Measurements from ENCODE around the gene RIN3. TPM values are rescaled to one million over a fixed set of nuclear protein-coding genes. Genes with fewer than 3 reads are reported as not detected.

Gene RIN3, protein sequence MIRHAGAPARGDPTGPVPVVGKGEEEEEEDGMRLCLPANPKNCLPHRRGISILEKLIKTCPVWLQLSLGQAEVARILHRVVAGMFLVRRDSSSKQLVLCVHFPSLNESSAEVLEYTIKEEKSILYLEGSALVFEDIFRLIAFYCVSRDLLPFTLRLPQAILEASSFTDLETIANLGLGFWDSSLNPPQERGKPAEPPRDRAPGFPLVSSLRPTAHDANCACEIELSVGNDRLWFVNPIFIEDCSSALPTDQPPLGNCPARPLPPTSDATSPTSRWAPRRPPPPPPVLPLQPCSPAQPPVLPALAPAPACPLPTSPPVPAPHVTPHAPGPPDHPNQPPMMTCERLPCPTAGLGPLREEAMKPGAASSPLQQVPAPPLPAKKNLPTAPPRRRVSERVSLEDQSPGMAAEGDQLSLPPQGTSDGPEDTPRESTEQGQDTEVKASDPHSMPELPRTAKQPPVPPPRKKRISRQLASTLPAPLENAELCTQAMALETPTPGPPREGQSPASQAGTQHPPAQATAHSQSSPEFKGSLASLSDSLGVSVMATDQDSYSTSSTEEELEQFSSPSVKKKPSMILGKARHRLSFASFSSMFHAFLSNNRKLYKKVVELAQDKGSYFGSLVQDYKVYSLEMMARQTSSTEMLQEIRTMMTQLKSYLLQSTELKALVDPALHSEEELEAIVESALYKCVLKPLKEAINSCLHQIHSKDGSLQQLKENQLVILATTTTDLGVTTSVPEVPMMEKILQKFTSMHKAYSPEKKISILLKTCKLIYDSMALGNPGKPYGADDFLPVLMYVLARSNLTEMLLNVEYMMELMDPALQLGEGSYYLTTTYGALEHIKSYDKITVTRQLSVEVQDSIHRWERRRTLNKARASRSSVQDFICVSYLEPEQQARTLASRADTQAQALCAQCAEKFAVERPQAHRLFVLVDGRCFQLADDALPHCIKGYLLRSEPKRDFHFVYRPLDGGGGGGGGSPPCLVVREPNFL
- 100 to 1,000 TPM; 248 to 289 (median 282) TPM for total RNA-seq
- 61.2 TPM for total RNA-seq (2013)

DNA sequence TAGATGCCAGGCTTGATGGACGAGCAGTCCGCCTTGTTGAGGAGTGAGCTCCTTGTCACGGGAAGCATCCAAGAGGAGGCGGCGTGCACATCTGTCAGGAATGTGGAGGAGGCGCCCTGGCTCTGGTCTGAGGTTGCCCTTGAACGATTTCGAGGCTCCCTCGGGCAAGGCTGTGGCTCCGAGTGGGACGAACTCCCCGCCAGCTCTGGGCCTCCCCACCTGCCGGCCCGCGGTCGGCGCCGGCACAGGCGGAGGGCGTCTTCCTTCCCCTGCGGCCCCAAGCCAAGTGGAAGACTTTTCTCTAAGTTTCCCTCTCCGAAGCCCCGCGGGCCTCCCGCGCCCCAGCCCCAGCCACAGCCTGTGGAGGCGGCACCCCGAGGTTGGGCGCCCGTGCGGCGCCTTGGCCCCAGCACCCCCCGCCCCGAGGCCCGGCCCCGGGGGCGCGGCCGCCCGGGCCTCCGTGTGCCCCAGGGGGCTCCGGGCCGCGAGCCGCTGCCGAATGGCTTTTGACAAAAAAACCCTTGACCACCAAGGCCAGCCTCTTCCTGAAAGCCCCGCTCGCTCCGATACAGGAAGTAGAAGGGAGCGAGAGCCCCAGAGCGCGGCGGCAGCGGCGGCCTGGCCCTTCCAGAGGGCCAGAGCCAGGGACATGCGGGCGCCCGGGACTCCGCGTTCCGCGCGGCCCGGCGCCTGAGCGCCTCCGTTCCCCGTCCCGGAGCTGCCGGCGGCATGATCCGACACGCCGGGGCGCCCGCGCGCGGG, at the start of gene RIN3:
RIN3 (plus strand) TSS at position 578 of the 762 bp plus-strand sequence; CDS start at position 730, 152 bp downstream.
- no peaks in the 10 kb centered on the region for H3K9me3 Mint-ChIP-seq
- TF ChIP-seq, protein P1, sequence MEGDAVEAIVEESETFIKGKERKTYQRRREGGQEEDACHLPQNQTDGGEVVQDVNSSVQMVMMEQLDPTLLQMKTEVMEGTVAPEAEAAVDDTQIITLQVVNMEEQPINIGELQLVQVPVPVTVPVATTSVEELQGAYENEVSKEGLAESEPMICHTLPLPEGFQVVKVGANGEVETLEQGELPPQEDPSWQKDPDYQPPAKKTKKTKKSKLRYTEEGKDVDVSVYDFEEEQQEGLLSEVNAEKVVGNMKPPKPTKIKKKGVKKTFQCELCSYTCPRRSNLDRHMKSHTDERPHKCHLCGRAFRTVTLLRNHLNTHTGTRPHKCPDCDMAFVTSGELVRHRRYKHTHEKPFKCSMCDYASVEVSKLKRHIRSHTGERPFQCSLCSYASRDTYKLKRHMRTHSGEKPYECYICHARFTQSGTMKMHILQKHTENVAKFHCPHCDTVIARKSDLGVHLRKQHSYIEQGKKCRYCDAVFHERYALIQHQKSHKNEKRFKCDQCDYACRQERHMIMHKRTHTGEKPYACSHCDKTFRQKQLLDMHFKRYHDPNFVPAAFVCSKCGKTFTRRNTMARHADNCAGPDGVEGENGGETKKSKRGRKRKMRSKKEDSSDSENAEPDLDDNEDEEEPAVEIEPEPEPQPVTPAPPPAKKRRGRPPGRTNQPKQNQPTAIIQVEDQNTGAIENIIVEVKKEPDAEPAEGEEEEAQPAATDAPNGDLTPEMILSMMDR (IDR thresholded peaks at IDR 0.05) = no peak
- H3K4me3 ChIP-seq (ENCODE audit: low read length) = peak within 1 kb of the TSS; percentile 92
- H3K4me3 Mint-ChIP-seq = peak within 1 kb of the TSS; percentile 90
- H3K4me1 ChIP-seq (ENCODE audit: control insufficient read depth, insufficient read depth, low read length) = peaks cover 52% of the 10 kb centered on the region
- ATAC-seq (peak; percentile 51 to 78 (median 76)), DNase-seq (peak; percentile 55 to 68)
- peak within 1 kb of the TSS; percentile 90 for H3K27ac ChIP-seq (ENCODE audit: low read length)
- peaks cover 41 to 56% of the 10 kb centered on the region in 2 donors for H3K4me1 Mint-ChIP-seq
- H3K27me3 ChIP-seq (ENCODE audit: control insufficient read depth, insufficient read depth, low read length) = no peaks in the 10 kb centered on the region
- no peaks in the 10 kb centered on the region for H3K9me3 ChIP-seq (ENCODE audit: control insufficient read depth, insufficient read depth, low read length)
- intact Hi-C loops (cut with micrococcal nuclease) = no loop called here
- WGBS (ENCODE audit: insufficient coverage) = 2% methylated on average over 79 of the region's 79 CpGs
- H3K27ac Mint-ChIP-seq = peak within 1 kb of the TSS; percentile 97 to 98
- no peaks in the 10 kb centered on the region for H3K36me3 ChIP-seq (ENCODE audit: control insufficient read depth, insufficient read depth, low read length)
- H3K36me3 Mint-ChIP-seq = no peaks in the 10 kb centered on the region
- no peaks in the 10 kb centered on the region for H3K27me3 Mint-ChIP-seq (ENCODE audit: low read depth in 2 of 2)

DNA sequence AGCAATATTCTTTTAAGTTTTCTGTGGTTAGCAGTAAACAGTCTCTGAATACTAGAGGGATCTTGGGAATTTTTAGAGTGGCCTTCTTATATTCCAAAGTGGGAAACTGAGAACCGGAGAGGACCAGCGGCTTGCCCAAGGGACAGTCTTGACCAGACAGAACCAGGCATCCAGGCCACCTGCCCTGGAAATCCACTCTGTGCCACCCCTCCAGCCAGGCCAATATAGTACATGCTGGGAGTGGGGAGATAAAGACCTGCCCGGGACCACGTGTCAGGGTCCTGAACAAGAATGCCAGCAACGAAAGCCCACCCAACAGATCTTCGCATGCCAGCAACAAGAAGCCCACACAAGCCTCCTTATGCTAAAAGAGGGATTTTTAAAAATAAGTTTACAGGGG, 49.4 kb upstream of the RIN3 start:
- DNase-seq = no peak
- TF ChIP-seq, protein P1 (IDR thresholded peaks at IDR 0.05) = no peak
- no peak overlapping the region for H3K27ac ChIP-seq (ENCODE audit: low read length)
- Mint-ChIP-seq H3K36me3 (peaks cover 7% of the 10 kb centered on the region), H3K27me3 (ENCODE audit: low read depth in 2 of 2) (no peaks in the 10 kb centered on the region), H3K4me3 (no peak overlapping the region), H3K27ac (peak overlapping the region in 1 of 2 donors; percentile 85), H3K9me3 (peaks cover 0 to 3% of the 10 kb centered on the region in 2 donors), H3K4me1 (peaks cover 21 to 40% of the 10 kb centered on the region in 2 donors)
- peaks cover 7% of the 10 kb centered on the region for H3K9me3 ChIP-seq (ENCODE audit: control insufficient read depth, insufficient read depth, low read length)
- no peaks in the 10 kb centered on the region for H3K27me3 ChIP-seq (ENCODE audit: control insufficient read depth, insufficient read depth, low read length)
- no peak for ATAC-seq
- H3K36me3 ChIP-seq (ENCODE audit: control insufficient read depth, insufficient read depth, low read length) = no peaks in the 10 kb centered on the region
- H3K4me3 ChIP-seq (ENCODE audit: low read length) = no peak overlapping the region
- H3K4me1 ChIP-seq (ENCODE audit: control insufficient read depth, insufficient read depth, low read length) = peaks cover 42% of the 10 kb centered on the region
- 88% methylated on average over 5 of the region's 6 CpGs for WGBS (ENCODE audit: insufficient coverage)
- intact Hi-C loops (cut with micrococcal nuclease) = loop anchor here (5.0 to 10.0 kb wide), 2 partner anchors 53 to 221 kb away; no protein-coding TSS in a partner anchor

DNA sequence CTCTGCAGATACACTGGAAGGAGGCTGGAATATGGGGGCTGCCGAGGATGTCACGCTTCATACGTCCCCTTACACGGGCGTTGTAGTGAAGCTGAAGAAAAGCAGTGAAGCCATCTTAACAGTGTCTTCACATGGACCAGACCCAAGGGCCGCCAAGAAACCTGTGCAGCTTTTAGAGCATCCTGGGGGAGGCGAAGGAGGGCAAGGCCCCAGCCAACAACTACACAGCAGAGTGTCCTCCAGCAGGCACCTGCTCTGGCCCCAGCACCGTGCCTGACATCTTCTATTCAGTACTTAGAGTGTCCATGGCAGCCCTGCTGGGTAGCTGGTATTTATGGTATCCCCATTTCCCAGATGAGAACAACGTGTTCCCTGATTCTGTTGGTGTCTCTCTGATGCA, 48.9 kb upstream of the RIN3 start:
- Histone ChIP-seq H3K4me1 (ENCODE audit: control insufficient read depth, insufficient read depth, low read length) (peaks cover 36% of the 10 kb centered on the region), H3K9me3 (ENCODE audit: control insufficient read depth, insufficient read depth, low read length) (peaks cover 7% of the 10 kb centered on the region), H3K27me3 (ENCODE audit: control insufficient read depth, insufficient read depth, low read length) (no peaks in the 10 kb centered on the region), H3K36me3 (ENCODE audit: control insufficient read depth, insufficient read depth, low read length) (no peaks in the 10 kb centered on the region), H3K4me3 (ENCODE audit: low read length) (no peak overlapping the region), H3K27ac (ENCODE audit: low read length) (no peak overlapping the region)
- ATAC-seq (no peak), DNase-seq (no peak)
- Mint-ChIP-seq H3K9me3 (peaks cover 0 to 3% of the 10 kb centered on the region in 2 donors), H3K27me3 (ENCODE audit: low read depth in 2 of 2) (no peaks in the 10 kb centered on the region), H3K27ac (no peak overlapping the region), H3K36me3 (peaks cover 7% of the 10 kb centered on the region), H3K4me3 (no peak overlapping the region), H3K4me1 (peaks cover 21 to 36% of the 10 kb centered on the region in 2 donors)
- TF ChIP-seq, protein P1 (IDR thresholded peaks at IDR 0.05) = no peak
- 97% methylated on average over 9 of the region's 9 CpGs for WGBS (ENCODE audit: insufficient coverage)
- intact Hi-C loops (cut with micrococcal nuclease) = loop anchor here (5.0 to 10.0 kb wide), 2 partner anchors 53 to 220 kb away; no protein-coding TSS in a partner anchor
